Activated T-cell treated with anti-CD3 and anti-CD28 coated beads for 4 hours (primary cell): ENCODE measurements around the gene GP2.
"Not testable (repeated sequence)": the region's sequence is repeated elsewhere in the genome, so short reads cannot be mapped to it uniquely, and the experiment has no call there.

Source experiments
- DNase-seq: peaks from one replicate; pipeline ENCODE4 v3.0.0-alpha.2; 2020

Gene GP2

GRCh38 chr16:20323591-20324117, 3.7 kb downstream of the GP2 start:
- no peak for DNase-seq

GRCh38 chr16:20322696-20323095, 4.6 kb downstream of the GP2 start:
- no peak for DNase-seq

GRCh38 chr16:20321671-20322070, 5.6 kb downstream of the GP2 start:
- DNase-seq = no peak

- DNase-seq = not testable (repeated sequence)
Measured at GRCh38 chr16:20321051-20321450, 6.3 kb downstream of the GP2 start.

GRCh38 chr16:20320592-20320991, 6.7 kb downstream of the GP2 start:
- DNase-seq = no peak

GRCh38 chr16:20320178-20320577, 7.1 kb downstream of the GP2 start:
- DNase-seq = no peak

GRCh38 chr16:20319406-20319805, 7.9 kb downstream of the GP2 start:
- no peak for DNase-seq

- DNase-seq = no peak
Measured at GRCh38 chr16:20318437-20318836, 8.9 kb downstream of the GP2 start.

- no peak for DNase-seq
Measured at GRCh38 chr16:20318006-20318405, 9.3 kb downstream of the GP2 start.

- DNase-seq = no peak
Measured at GRCh38 chr16:20317117-20317516, 10.2 kb downstream of the GP2 start.

GRCh38 chr16:20316715-20317114, 10.6 kb downstream of the GP2 start:
- no peak for DNase-seq

GRCh38 chr16:20315764-20316163, 11.5 kb downstream of the GP2 start:
- no peak for DNase-seq

- DNase-seq = no peak
Measured at GRCh38 chr16:20314575-20314974, 12.7 kb downstream of the GP2 start.

GRCh38 chr16:20313741-20314140, 13.6 kb downstream of the GP2 start:
- DNase-seq = no peak

GRCh38 chr16:20312536-20313095, 14.7 kb downstream of the GP2 start:
- DNase-seq = not testable (repeated sequence)

- DNase-seq = no peak
Measured at GRCh38 chr16:20311548-20311947, 15.8 kb downstream of the GP2 start.

GRCh38 chr16:20310421-20311395, 16.6 kb downstream of the GP2 start:
- no peak for DNase-seq

- no peak for DNase-seq
Measured at GRCh38 chr16:20309786-20310185, 17.5 kb downstream of the GP2 start.

- DNase-seq = no peak
Measured at GRCh38 chr16:20308801-20309590, 18.3 kb downstream of the GP2 start.

- no peak for DNase-seq
Measured at GRCh38 chr16:20308266-20308665, 19.0 kb downstream of the GP2 start.

GRCh38 chr16:20307791-20308190, 19.5 kb downstream of the GP2 start:
- DNase-seq = no peak

GRCh38 chr16:20307240-20307671, 20.1 kb downstream of the GP2 start:
- no peak for DNase-seq

- DNase-seq = no peak
Measured at GRCh38 chr16:20306401-20306800, 20.9 kb downstream of the GP2 start.
